ENCODE data around the gene SLC38A10.

SLC38A10 gene

GRCh38 chr17:81295031-81295675 is at the start of gene SLC38A10:
SLC38A10 (minus strand) TSS chr17:81295307; CDS start chr17:81294921, 386 bp downstream.
- DNase-seq (ENCODE audit: low spot score), result peak; percentile 95

- no peak for DNase-seq (ENCODE audit: low spot score)
Measured at GRCh38 chr17:81342269-81343070, 47.4 kb upstream of the SLC38A10 start.

- no peak for DNase-seq (ENCODE audit: low spot score)
Measured at GRCh38 chr17:81341516-81342268, 46.6 kb upstream of the SLC38A10 start.

- DNase-seq (ENCODE audit: low spot score), result no peak
Measured at GRCh38 chr17:81340607-81341515, 45.8 kb upstream of the SLC38A10 start.

GRCh38 chr17:81339534-81340296 is 44.6 kb upstream of the SLC38A10 start:
- no peak for DNase-seq (ENCODE audit: low spot score)

- no peak for DNase-seq (ENCODE audit: low spot score)
Measured at GRCh38 chr17:81339191-81339533, 44.1 kb upstream of the SLC38A10 start.

- no peak for DNase-seq (ENCODE audit: low spot score)
Measured at GRCh38 chr17:81338274-81339190, 43.4 kb upstream of the SLC38A10 start.

- DNase-seq (ENCODE audit: low spot score), result no peak
Measured at GRCh38 chr17:81337476-81337879, 42.4 kb upstream of the SLC38A10 start.

GRCh38 chr17:81336930-81337325 is 41.8 kb upstream of the SLC38A10 start:
- no peak for DNase-seq (ENCODE audit: low spot score)

GRCh38 chr17:81336296-81336929 is 41.3 kb upstream of the SLC38A10 start:
- no peak for DNase-seq (ENCODE audit: low spot score)

GRCh38 chr17:81335773-81336157 is 40.7 kb upstream of the SLC38A10 start:
- no peak for DNase-seq (ENCODE audit: low spot score)

GRCh38 chr17:81334987-81335772 is 40.1 kb upstream of the SLC38A10 start:
- DNase-seq (ENCODE audit: low spot score), result peak; percentile 22

- no peak for DNase-seq (ENCODE audit: low spot score)
Measured at GRCh38 chr17:81334391-81334901, 39.3 kb upstream of the SLC38A10 start.

GRCh38 chr17:81333616-81334368 is 38.7 kb upstream of the SLC38A10 start:
- no peak for DNase-seq (ENCODE audit: low spot score)

GRCh38 chr17:81332914-81333528 is 37.9 kb upstream of the SLC38A10 start:
- no peak for DNase-seq (ENCODE audit: low spot score)

GRCh38 chr17:81332118-81332834 is 37.2 kb upstream of the SLC38A10 start:
- DNase-seq (ENCODE audit: low spot score), result no peak

All from NAMALWA (cell line).